ENCODE measurements around the gene PTPN23. TPM values are rescaled to one million over a fixed set of nuclear protein-coding genes. Genes with fewer than 3 reads are reported as not detected.

PTPN23 gene
- total RNA-seq, 2 donors from 2014 or later, result 30.5 to 44.0 TPM

DNA sequence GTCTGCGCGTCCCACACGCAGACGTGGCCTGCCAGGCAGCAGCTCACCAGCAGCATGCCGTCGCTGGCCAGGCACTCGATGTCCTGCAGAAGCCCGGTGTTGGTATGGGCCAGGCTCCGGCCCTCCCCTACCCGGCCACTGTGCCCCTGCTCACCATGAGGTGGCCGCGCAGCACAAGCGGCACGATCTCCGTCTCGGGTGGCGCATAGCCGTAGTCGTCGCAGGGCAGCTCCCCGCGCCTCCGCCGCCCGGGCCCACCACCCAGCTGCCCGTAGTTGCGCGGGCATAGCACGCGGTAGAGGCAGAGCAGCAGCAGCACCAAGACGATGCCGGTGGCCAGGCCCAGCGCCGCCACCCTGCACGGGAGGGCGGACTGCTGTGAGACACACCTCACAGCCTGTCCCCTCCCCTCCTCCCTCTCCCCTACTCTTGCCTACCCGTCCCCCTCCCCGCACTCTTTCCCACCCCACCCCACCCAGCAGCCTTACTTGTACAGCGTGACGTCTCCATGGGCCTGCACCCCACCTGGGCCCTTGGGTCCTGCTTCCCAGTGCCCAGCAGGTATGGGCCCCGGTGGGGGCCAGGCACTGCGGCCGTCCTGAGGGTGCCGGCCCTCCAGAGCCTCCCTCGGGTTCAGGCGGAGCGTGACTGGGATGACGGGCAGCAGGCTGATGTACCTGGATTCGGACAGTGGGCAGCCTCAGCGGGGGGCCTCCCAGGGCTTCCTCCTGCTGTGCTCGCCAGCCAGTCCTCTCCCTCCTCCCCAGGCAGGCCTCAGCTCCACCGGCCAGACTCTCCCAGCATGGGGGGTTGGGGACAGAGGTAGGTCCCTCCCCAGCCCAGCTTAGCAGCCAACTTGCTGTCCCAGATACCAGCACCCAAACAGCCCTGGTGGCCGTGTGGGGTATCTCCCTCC lies 37.6 kb downstream of the PTPN23 start:
- H3K4me1 ChIP-seq, result peaks cover 13% of the 10 kb centered on the region
- H3K27me3 ChIP-seq, result no peaks in the 10 kb centered on the region
- intact Hi-C loops (cut with DNase I), result no loop called here
- H3K9ac ChIP-seq (ENCODE audit: low read depth in 2 of 2, low read length in 2 of 2), result no peak overlapping the region
- no peak overlapping the region for H3K4me3 ChIP-seq
- DNase-seq, result no peak
- H3K9me3 ChIP-seq, result no peaks in the 10 kb centered on the region
- peaks cover 11% of the 10 kb centered on the region for H3K36me3 ChIP-seq
- TF ChIP-seq, protein P1, sequence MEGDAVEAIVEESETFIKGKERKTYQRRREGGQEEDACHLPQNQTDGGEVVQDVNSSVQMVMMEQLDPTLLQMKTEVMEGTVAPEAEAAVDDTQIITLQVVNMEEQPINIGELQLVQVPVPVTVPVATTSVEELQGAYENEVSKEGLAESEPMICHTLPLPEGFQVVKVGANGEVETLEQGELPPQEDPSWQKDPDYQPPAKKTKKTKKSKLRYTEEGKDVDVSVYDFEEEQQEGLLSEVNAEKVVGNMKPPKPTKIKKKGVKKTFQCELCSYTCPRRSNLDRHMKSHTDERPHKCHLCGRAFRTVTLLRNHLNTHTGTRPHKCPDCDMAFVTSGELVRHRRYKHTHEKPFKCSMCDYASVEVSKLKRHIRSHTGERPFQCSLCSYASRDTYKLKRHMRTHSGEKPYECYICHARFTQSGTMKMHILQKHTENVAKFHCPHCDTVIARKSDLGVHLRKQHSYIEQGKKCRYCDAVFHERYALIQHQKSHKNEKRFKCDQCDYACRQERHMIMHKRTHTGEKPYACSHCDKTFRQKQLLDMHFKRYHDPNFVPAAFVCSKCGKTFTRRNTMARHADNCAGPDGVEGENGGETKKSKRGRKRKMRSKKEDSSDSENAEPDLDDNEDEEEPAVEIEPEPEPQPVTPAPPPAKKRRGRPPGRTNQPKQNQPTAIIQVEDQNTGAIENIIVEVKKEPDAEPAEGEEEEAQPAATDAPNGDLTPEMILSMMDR (IDR thresholded peaks at IDR 0.05), result no peak
- H3K27ac ChIP-seq, result no peak overlapping the region

DNA sequence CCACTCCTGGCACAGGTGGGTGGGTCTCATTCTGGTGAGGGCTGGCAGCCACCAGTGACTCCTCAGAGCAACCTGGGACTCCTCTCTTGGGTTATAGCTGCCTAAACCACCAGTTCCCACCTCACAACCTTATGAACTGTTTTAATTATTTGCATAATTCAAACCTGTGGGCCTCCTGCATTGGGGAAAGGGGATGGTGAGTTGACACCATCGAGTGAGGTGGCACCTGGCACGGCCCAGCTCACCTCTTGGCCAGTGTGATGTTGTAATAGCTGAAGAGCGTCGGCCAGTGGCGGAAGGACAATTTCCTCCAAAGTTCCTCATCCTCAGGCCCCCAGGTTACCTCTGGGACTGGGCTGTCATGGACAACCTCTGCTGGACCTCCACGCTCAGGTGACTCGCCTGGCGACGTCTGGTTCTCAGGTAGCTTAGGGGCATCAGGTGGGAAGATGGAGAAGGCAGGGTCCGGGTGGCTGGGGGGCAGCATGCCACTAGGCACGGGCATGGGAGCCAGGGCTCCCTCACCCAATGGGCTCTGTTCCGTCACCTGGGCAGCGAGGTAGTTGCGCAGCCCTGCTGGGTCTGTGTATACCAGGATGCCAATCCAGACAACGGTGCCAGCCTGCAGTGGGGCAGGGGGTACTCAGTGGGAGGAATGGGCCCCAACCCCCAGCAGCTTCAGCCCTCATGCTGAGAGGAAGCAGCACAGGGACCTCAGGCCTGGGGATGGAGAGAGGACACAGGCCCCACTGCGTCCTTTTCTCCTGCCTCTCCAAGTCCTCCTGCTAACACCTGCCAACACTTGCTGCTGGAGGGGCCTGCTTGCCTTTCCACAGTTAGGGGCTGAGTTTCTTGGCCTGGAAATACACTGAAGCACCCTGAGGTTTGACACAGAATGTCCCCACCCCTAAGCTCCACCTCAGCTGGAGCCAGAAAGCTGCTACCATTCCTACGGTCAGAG lies 38.5 kb downstream of the PTPN23 start:
- no peak overlapping the region for H3K27ac ChIP-seq
- H3K9ac ChIP-seq (ENCODE audit: low read depth in 2 of 2, low read length in 2 of 2), result no peak overlapping the region
- no peaks in the 10 kb centered on the region for H3K27me3 ChIP-seq
- DNase-seq, result no peak
- peaks cover 11% of the 10 kb centered on the region for H3K36me3 ChIP-seq
- no peak overlapping the region for H3K4me3 ChIP-seq
- H3K4me1 ChIP-seq, result peaks cover 13% of the 10 kb centered on the region
- intact Hi-C loops (cut with DNase I), result loop anchor here (2.0 kb wide), 1 partner anchor 57 kb away; no protein-coding TSS in a partner anchor
- TF ChIP-seq, protein P1 (IDR thresholded peaks at IDR 0.05), result no peak
- H3K9me3 ChIP-seq, result no peaks in the 10 kb centered on the region

DNA sequence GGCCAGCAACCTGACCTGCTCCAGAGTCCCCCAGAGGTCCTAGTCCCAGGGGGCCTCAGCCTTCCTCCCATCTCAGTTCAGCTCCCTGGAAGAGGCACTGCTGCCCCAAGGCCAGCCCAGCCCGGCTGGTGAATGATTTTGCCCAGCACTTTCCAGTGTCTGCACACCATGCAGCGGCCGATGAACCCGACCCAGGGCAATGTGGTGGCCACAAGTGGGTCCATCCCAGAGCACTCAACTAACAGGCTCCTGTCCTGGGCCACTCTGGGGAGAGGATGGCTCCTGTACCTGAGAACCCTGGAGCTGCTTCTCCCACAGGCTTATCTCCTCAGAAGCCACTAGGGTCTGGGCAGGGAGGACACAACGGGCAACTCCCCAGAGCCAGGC lies 39.2 kb downstream of the PTPN23 start:
- DNase-seq, result no peak
- Histone ChIP-seq H3K27me3 (no peaks in the 10 kb centered on the region), H3K4me3 (no peak overlapping the region), H3K27ac (no peak overlapping the region), H3K9me3 (no peaks in the 10 kb centered on the region), H3K36me3 (peaks cover 11% of the 10 kb centered on the region), H3K9ac (ENCODE audit: low read depth in 2 of 2, low read length in 2 of 2) (no peak overlapping the region), H3K4me1 (peaks cover 13% of the 10 kb centered on the region)
- TF ChIP-seq, protein P1 (IDR thresholded peaks at IDR 0.05), result no peak
- intact Hi-C loops (cut with DNase I), result loop anchor here (2.0 kb wide), 1 partner anchor 57 kb away; no protein-coding TSS in a partner anchor

DNA sequence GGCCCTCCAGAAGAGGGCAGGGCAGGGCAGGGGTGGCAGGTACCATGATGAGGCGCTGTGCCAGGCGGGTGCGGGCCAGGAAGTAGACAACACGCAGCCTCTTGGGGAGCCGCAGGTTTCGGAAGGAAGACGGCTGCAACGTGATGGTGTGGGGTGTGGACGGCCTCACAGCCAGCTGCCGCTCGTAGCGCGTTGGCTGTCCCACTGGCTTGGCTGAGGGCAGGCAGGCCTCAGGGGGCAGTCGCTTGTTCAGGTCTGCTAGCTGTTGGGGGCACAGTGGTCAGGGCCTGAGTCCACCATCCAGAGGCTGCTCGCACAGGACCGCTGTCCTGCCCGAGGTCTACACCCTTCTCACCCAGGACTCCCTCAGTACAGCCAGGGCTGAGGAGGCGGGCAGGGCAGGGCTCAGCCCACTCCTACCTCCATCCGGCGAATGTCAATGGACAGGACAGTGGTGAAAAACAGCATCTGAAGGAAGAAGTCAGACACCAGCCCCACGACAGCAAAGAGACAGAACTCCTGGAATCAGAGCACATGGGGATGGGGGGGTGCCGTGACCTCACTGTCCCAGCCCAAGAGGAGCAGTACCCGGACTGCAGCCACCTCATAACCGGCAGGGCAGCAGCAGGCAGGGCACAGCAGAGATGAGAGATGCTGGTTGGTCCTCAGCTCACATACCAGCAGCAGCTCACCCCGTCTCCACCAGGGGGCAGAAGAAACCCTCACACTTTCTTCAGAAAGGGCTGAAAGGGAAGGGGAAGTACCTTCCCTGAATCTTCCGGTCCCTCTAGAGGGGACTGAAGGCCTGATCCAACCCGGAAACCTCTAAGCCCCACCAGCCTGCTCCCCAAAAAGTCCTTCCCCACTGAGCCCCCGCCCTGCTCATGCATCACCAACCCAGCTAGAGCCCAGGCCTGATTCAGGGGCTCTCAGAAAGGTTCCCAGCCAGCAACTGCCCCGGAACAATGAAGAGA lies 40.0 kb downstream of the PTPN23 start:
- peak; percentile 96 for DNase-seq
- TF ChIP-seq, protein P1 (IDR thresholded peaks at IDR 0.05), result peak; percentile 86
- Histone ChIP-seq H3K9me3 (no peaks in the 10 kb centered on the region), H3K27ac (peak overlapping the region; percentile 74), H3K4me1 (peaks cover 21% of the 10 kb centered on the region), H3K36me3 (peaks cover 11% of the 10 kb centered on the region), H3K4me3 (no peak overlapping the region), H3K27me3 (no peaks in the 10 kb centered on the region), H3K9ac (ENCODE audit: low read depth in 2 of 2, low read length in 2 of 2) (peak overlapping the region; percentile 30 to 44)
- intact Hi-C loops (cut with DNase I), result loop anchor here (2.0 kb wide), 1 partner anchor 56 kb away; no protein-coding TSS in a partner anchor

Data from colonic mucosa (tissue), 4 donors.